GM19372 (cell line): ENCODE results near the gene VPS11.
"Not testable (repeated sequence)": the region's sequence is repeated elsewhere in the genome, so short reads cannot be mapped to it uniquely, and the experiment has no call there.

ENCODE experiments used
- ATAC-seq: cut with Tn5 transposase; IDR thresholded peaks from one replicate; pipeline ENCODE4 v1.9.1; 2021; ENCODE audit warnings: mild to moderate bottlenecking, low read depth, moderate library complexity; ENCODE audit not compliant: unreplicated experiment

VPS11 gene

DNA sequence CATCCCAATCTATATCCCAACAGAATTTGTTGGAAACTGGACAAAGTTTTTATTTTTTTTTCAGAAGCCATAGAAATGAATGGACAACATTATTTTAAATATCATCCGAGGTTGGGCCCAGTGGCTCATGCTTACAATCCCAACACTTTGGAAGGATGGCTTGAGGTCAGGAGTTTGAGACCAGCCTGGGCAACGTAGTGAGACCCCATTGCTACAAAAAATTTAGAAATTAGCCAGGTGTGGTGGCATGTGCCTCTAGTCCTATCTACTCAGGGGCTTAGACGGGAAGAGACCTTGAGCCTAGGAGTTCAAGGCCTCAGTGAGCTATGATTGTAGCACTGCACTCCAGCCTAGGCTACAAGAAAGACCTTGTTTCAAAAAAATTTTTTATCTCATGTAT is 32.8 kb upstream of the VPS11 start:
- ATAC-seq = no peak

DNA sequence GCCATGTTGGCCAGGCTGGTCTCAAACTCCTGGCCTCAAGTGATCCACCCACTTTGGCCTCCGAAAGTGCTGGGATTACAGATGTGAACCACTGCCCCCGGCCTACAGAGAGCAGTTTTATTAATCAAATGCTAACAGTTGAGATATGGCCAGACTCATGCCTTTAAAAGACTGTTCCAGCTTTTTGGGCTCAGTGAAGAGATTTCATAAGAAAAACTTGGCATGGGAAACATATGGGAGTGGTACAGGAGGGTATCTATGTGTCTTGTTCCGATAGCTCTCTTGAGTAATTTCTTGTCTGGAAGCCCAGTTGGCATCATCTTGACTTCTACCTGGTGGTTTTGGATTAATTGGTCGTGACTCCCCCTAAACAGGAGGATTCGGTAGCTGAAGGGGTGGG is 28.7 kb upstream of the VPS11 start:
- ATAC-seq = no peak

GRCh38 chr11:119039471-119039870 is 28.1 kb upstream of the VPS11 start:
- not testable (repeated sequence) for ATAC-seq

GRCh38 chr11:119041821-119042514 is 25.6 kb upstream of the VPS11 start:
- ATAC-seq = no peak

GRCh38 chr11:119042927-119043326 is 24.7 kb upstream of the VPS11 start:
- ATAC-seq = no peak

- no peak for ATAC-seq
Measured at GRCh38 chr11:119044708-119045107, 22.9 kb upstream of the VPS11 start.

DNA sequence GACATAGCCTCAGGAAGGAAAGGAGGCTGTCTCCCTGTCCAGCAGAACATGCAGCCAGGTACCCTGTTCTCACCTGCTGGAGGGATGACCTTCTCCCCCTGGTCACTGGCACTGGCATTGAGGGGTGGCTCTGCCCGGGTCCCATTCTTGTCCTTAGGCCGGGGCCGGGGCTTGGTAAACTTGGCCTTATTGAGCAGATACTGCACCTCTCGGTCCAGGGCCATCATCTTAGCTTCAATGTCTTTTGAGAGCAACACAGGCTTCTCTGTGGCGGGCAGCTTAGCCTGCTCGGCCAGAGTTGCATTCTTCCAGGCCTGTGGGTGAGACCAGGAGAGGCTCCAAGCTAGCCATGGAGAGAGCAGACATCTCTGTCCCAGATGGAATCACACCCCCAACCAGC is 21.1 kb upstream of the VPS11 start:
- no peak for ATAC-seq

GRCh38 chr11:119047205-119047604 is 20.4 kb upstream of the VPS11 start:
- ATAC-seq = no peak

- no peak for ATAC-seq
Measured at GRCh38 chr11:119048644-119049043, 19.0 kb upstream of the VPS11 start.

- no peak for ATAC-seq
Measured at GRCh38 chr11:119049081-119049480, 18.5 kb upstream of the VPS11 start.

DNA sequence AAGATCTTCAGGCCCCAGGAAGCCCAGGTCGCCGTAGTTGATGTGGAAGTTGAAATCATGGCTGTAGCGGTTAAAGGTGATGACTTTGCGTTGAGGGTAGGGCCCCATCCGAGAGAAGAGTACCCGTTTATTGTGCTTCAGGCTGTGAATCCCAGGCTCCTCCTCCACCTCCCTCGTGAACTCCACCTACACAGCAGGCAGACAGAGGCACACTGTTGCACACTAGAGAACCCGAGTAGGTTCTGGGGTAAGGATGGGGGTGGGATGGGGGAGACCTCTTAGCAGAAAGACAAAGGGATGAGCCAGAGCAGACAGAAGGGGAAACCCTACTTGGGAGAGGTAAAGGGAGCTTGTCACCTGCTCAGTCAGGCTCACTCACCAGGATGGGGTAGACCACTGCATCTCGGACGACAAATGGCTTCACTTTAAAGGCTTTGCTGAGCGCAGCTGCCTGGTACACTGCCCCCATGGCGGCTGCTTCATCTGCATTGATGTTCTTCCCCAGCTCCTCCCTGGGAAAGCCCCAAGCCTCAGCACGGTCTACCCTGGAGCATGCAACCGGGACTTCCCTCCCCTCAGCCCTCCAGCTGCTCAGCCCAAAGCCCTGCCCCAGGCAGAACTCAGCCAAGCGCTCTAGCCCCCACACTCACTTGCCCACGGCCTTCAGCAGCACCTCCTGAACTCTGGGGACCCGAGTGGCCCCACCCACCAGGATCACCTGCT is 16.0 kb upstream of the VPS11 start:
- peak; percentile 47 for ATAC-seq

GRCh38 chr11:119052163-119052814 is 15.3 kb upstream of the VPS11 start:
- ATAC-seq = no peak

- no peak for ATAC-seq
Measured at GRCh38 chr11:119054418-119054817, 13.2 kb upstream of the VPS11 start.

- ATAC-seq = no peak
Measured at GRCh38 chr11:119055901-119056300, 11.7 kb upstream of the VPS11 start.

DNA sequence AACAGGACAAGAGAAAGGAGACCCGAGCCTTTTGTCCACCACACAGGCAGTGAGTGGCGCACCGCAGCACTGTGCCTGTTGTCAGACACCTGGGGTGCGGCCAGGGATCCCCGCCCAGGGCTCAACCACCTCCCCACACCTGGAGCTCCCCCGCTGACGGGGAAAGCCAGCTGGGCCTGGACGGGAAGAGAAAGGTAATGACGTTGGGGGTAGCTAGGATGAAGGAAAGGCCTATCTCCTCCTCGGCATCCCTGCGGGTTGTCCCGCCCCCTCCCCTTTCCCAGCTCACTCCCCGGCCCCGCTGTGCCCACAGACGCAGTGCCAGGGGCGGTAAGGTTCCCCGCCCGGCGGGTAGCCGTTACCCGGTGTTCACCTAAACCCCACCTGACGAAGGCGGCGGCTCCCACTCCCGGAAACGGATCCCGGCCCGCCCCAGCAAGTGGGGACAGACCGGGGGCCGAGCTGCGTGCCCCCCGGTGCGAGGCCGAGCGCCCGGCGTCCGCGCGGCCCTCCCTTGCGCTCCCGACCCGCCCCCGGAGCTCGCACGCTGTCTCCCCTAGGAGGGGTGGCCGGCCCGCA is 11.1 kb upstream of the VPS11 start:
- ATAC-seq = no peak

DNA sequence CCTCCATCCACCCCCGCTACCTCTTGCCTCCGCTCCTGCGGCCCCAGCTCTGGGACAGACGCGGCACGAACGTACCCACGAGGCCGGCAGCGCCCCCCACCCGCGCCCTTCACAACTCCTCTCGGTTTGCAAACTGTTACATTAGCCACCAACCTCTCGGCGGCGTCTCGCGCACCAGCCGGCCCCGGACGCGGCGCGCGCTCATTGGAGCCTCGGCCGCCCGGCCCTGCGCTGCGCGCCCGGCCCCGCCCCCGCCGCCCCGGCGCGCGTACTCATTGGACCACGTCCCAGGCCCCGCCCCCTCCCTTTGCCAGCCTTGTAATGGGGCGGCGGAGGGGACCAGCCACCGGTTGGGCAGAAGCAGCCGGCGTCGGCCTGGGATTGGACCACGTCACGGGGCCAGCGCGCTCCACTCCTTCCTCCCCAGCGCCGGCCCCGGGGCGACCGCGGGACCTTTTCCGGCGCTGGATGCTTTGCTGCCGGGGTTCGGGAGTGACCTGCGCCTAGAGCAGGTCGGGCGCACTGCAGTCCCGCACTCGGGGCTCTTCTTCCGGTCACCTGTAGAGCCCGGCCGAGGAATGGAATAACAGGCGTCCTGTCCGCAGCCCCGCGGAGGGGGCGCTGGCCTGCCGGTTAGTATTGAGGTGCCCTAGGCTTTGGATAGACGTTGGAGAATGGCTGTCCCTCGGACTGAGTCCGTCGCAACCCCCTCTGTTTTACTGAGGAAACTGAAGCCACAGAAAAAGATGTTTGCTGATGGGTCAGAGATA is 10.4 kb upstream of the VPS11 start, which contains the start of gene HYOU1:
HYOU1 (minus strand) TSS at position 206 of the 770 bp plus-strand sequence. CDS start 1,045 bp downstream, outside the sequence.
- peak; percentile 92 for ATAC-seq

DNA sequence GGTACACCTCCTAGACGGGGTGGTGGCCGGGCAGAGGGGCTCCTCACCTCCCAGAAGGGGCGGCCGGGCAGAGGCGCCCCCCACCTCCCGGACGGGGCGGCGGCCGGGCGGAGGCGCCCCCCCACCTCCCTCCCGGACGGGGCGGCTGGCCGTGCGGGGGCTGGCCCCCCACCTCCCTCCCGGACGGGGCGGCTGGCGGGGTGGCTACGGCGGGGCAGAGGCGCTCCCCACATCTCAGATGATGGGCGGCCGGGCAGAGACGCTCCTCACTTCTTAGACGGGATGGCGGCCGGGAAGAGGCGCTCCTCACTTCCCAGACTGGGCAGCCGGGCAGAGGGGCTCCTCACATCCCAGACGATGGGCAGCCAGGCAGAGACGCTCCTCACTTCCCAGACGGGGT is 8.5 kb upstream of the VPS11 start:
- not testable (repeated sequence) for ATAC-seq

DNA sequence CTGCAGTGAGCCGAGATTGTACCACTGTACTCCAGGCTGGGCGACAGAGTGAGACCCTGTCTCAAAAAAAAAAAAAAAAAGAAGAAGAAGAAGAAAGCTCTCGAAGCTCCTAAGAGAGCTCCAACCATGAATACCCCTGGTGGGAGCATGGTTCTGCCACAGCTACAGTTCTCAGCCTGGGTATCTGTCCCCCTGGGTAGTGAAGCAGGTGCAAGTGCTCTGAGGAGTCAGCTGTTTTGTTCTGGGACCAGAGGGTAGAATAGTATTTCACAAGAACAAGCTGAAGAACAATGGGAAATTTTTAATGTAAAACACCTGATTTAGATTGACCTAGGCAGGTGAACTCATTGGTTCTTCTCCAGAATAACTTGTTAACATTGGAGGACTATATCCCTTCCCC is 6.4 kb upstream of the VPS11 start:
- no peak for ATAC-seq

DNA sequence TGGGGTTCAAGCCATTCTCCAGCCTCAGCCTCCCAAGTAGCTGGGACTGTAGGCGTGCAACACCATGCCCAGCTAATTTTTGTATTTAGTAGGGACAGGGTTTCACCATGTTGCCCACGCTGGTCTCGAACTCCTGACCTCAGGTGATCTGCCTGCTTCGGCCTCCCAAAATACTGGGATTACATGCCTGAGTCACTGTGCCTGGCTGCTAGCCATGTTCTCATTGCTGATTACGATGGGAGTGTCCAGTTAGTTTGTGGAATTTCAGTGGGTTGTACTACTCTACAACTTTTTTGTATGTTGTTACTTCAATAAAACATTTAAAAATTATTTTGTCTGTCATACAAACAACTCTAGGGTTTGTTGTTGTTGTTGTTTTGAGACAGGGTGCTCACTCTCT is 4.8 kb upstream of the VPS11 start:
- ATAC-seq = no peak

- no peak for ATAC-seq
Measured at GRCh38 chr11:119065369-119065768, 2.2 kb upstream of the VPS11 start.
